COLO668 (cell line): ENCODE measurements around the gene PHKG1.
A peak's percentile ranks its signal among the peaks of the same experiment; 100 is the strongest.
"Not testable (repeated sequence)": the region's sequence is repeated elsewhere in the genome, so short reads cannot be mapped to it uniquely, and the experiment has no call there.

Experiments
- DNase-seq: peaks from one replicate; lab custom pipeline; 2025; ENCODE audit not compliant: unreplicated experiment; lab: John Stamatoyannopoulos, UW

PHKG1 gene

DNA sequence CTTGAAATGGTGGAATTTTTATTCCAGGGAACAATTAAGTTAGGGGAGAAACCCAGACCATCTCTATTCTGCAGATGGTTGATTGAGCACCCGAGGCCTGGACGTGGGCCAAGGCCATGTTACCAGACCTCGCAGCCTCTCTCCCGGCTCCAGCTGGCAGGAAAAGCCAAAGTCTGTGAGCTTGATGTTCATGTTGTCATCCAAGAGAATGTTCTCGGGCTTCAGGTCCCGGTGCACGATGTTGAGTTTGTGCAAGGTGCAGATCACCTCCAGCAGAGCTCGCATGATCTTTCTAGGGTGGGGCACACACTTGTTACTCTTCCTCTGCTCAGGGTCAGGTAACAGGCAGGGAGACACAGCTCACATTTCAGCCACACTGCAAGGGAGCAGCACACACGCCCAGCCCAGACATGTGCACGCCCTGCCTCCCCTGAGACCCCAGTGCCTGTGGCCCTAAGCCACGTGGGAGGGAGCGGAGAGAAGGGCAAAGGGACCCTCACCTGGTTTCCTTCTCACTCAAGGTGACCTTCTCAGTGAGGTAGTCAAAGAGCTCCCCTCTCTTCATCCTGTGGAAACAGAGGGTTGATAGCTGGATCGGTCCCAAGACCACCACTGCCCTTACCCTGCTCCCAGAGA, 9.5 kb downstream of the PHKG1 start:
- DNase-seq, result peak; percentile 66

- no peak for DNase-seq
These were observed 11.0 kb downstream of the PHKG1 start for GRCh38 chr7:56081626-56082340.

DNA sequence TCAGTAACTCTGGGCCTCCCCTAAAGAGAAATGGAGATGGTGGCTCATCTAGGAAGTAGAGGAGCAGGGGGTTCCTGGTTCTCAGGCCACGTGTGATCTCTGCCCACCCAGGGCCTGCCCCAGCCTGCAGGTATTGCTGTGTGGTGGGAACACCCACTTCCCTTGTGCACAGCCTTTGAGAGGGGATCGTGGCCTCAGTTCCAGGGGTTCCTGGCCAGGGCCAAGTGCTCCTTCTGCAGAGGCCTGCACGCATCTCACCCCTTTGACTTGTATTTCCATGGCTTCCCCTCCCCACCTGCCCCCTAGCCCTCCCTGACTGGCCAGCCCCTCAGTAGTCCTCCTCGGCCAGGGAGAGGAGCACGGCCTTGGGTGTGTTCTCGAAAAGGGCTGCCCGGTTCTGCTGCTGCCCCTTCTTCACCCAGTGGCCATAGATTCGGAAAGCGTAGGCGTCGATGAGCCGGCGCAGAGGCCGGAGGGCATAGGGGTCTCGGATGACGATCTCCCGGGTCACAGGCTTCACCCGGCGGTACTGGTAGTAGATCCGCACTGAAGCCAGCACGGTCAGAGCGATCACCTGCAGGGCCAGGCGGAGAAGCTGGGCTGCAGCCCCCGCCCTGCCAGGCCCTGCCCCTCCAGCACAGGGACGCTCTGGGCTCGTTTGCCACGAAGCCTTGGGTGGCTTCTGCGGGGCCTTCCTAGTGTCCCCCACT, 11.9 kb downstream of the PHKG1 start:
- DNase-seq, result not testable (repeated sequence)

DNA sequence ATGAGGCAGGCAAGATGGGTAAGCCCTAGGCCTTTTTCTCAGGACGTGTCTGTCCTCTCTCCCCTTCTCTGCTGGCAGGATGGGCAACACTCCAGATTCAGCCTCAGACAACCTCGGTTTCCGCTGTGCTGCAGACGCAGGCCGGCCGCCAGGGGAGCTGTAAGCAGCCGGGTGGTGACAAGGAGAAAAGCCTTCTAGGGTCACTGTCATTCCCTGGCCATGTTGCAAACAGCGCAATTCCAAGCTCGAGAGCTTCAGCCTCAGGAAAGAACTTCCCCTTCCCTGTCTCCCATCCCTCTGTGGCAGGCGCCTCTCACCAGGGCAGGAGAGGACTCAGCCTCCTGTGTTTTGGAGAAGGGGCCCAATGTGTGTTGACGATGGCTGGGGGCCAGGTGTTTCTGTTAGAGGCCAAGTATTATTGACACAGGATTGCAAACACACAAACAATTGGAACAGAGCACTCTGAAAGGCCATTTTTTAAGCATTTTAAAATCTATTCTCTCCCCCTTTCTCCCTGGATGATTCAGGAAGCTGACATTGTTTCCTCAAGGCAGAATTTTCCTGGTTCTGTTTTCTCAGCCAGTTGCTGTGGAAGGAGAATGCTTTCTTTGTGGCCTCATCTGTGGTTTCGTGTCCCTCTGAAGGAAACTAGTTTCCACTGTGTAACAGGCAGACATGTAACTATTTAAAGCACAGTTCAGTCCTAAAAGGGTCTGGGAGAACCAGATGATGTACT, 13.1 kb downstream of the PHKG1 start:
- peak; percentile 88 for DNase-seq

- DNase-seq, result no peak
These were observed 14.6 kb downstream of the PHKG1 start for GRCh38 chr7:56078196-56078595.

DNA sequence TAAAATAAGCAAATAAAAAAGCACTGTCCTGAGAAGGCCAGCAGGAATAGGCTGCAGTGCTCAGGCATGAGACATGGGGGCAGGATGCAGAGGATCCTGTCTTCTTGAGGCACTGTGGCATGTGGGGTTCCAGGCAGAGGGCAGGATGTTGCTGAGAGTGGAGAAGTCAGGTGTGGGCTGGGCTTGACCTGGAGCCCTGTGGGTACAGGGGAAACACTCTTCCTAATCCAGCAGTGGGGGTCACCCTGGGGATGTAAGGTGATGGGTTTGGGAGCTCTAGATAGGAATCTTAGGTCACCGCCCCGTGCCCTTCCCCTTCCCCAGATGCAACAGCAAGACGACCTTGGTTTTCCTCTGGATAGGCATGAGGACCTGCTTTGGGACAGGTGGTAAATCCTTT, 15.1 kb downstream of the PHKG1 start:
- DNase-seq, result no peak

DNA sequence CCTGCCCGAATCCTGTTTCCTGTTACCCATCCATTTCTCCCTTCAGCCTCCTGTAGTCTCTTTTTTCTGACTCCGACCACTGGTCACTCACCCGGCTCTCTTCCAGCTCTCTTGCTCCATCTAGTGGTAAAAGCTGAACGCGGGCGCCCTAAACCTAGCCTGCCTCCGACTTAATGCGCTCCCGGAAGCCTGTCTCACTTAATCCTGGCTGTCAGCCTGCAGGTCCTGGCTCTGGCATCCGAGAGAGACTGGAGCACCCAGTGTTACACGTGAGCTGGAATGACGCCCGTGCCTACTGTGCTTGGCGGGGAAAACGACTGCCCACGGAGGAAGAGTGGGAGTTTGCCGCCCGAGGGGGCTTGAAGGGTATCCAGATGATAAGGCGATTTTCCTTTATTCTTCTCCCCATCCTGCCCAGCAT, 18.4 kb downstream of the PHKG1 start:
- DNase-seq, result peak; percentile 60

DNA sequence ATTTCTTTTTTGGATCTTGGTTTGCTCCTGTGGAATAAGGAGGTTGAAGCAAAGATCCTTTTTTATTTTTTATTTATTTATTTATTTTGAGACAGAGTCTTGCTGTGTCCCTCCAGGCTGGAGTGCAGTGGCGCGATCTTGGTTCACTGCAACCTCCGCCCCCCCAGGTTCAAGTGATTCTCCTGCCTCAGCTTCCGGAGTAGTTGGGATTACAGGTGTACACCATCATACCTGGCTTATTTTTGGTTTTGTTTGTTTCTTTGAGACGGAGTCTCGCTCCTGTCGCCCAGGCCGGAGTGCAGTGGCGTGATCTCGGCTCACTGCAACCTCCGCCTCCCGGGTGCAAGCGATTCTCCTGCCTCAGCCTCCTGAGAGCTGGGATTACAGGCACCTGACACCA, 26.4 kb downstream of the PHKG1 start:
- not testable (repeated sequence) for DNase-seq

DNA sequence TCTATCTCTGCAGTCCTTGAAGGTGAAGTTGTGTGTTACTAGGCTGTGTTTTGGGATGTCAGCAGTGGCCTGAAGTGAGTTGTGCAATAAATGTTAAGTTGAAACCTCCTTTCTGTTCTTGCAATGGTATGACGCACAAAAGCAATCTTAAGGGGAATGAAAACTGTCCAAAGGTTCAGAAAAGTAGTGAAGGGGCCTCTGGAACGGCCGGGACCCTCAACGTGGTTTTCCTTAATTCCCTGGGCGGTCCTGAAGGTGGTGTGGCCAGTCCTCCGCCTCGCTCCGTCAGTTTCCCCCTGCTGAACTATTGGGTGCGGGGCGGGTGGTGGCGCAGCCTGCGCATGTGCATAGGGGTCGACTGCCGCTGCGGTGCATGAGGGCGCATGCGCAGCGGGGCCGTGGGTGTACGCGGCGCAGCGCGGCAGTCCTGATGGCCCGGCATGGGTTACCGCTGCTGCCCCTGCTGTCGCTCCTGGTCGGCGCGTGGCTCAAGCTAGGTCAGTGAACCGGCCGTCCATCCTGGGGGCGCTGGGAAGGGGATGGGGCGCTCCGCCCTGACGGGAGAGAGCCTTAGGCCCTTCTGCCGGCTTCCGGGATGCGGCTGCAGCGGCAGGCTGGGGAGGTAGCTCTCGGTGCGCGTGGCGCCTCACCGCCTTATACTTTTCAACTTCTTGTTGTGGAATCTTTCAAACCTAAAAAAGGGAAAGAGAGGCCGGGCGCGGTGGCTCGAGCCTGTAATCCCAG, 28.7 kb downstream of the PHKG1 start, which contains the start of gene SUMF2:
Gene SUMF2, plus strand, starts transcription at position 405 of the 744 bp plus-strand sequence. Its CDS starts 26 bp downstream, at position 431.
- DNase-seq, result peak; percentile 93

- no peak for DNase-seq
These were observed 29.3 kb downstream of the PHKG1 start for GRCh38 chr7:56063500-56063881.

GRCh38 chr7:56062382-56062781, 30.4 kb downstream of the PHKG1 start:
- DNase-seq, result no peak

DNA sequence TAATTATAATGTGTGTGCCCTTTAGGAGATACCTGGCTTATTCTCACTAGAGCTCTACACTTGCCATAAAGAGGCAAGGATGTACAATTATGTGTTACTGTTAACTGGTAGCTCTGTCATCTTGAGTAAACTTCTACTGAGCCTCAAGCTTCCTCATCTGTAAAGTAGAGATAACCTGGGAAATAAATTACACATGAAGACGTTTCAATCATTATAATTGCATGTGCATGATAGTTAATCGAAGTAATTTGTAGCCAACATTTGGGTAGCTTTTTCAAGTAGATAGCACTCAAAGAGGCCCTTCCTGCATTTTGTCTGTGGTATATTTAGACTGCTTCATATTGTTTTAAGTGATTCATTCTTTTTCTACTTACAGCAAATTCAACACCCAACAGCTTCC, 38.8 kb downstream of the PHKG1 start:
- DNase-seq, result no peak

- DNase-seq, result no peak
These were observed 39.4 kb downstream of the PHKG1 start for GRCh38 chr7:56053379-56053778.

DNA sequence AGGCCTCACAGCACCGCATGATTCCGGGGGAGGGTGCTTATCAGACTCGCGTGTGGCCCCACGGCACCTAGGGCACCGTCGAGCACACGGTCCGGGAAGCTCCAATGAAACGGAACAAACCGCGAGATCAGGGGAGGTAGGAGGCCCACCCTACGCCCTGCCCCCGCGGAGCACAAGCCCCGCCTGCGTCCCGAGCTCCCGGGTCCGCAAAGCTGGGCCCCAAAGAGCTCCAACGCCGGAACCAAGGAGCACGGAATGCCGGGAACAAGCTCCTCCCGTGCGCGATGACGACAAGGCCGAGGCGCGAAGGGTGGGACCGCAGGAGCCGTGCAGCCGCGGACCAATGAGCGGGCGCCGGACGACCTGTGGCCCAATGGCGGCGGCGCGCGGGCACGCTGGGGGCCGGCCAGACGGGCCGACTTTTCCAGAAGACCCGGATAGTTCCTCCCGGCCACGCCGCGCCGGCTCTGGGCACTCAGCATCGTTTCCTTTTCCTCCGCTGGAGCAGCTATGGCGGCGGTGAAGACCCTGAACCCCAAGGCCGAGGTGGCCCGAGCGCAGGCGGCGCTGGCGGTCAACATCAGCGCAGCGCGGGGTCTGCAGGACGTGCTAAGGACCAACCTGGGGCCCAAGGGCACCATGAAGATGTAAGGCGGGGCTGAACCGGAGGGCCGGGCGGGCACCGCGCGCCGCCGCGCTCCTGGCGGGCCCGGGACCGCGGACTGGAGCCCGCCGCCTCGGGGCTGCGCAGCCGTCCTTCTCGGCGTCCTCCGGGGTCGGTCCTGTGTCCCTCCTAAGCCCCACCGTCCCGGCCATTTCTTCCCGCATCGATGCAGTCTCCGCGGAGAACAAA, 41.2 kb downstream of the PHKG1 start, which contains the start of the genes CCT6A and PSPH:
Gene CCT6A, plus strand, starts transcription at position 427 of the 853 bp plus-strand sequence. Its CDS starts 84 bp downstream, at position 511.
Gene PSPH, minus strand, starts transcription at position 106 of the 853 bp plus-strand sequence. CDS start 30,232 bp downstream, outside the sequence.
- DNase-seq, result peak; percentile 99

DNA sequence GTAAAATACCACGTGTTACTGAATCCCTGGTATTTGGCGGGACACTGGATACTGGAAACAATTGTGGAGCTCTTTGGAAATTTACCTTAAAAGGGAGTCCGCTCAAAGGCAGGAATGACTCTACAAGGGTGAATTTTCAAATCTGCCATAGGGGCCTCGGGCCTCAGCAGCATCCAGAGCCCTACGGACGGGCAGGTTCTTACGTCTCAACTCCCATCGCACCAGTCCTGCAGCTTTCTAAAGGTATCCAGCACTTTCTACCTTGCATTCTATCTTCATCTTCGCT, 41.8 kb downstream of the PHKG1 start:
- DNase-seq, result no peak

- DNase-seq, result peak; percentile 56
These were observed 44.0 kb downstream of the PHKG1 start for GRCh38 chr7:56048763-56049162.

- no peak for DNase-seq
These were observed 44.5 kb downstream of the PHKG1 start for GRCh38 chr7:56048245-56048644.

DNA sequence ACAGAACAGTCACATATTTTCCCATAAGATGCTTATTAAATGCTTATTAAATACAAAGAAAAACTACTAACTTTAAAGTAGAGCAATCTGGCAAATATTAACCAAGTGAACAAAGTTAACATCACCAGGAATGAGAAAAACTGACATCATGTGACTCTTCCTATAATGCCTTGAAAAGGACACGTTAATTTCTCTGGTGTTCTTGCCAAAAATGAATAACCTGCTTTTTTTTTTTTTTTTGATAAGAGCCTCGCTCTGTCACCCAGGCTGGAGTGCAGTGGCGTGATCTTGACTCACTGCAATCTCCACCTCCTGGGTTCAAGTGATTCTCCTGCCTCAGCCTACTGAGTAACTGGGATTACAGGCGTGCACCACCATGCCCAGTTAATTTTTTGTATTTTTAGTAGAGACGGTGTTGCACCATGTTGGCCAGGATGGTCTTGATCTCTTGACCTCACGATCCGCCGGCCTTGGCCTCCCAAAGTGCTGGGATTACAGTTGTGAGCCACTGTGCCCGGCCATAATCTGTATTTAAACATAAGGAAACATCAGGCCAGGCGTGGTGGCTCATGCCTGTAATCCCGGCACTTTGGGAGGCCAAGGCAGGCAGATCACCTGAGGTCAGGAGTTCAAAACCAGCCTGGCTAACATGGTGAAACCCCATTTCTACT, 45.2 kb downstream of the PHKG1 start:
- DNase-seq, result not testable (repeated sequence)
